Spleen (tissue), 11 donors: ENCODE measurements around the gene LRRTM1. TPM values are rescaled to one million over a fixed set of nuclear protein-coding genes. Genes with fewer than 3 reads are reported as not detected.

ENCODE experiments used
- DNase-seq: peaks from one replicate; pipeline ENCODE4 v3.0.0-alpha.2; 2020
- H3K27ac ChIP-seq, 8 donors: fragments of 200-600 bp; sonication (generic) in 7 of 8; 1 replicate in 4 of 8; 2 replicates in 4 of 8; pipeline versions ENCODE4 v1.5.0 to v1.8.0; 2016 to 2021; ENCODE audit warnings: inconsistent platforms in 4 of 8, mild to moderate bottlenecking in 4 of 8, moderate library complexity in 1 of 8
- H3K27me3 ChIP-seq, 7 donors: fragments of 200-600 bp; sonication (generic) in 6 of 7; replicated peaks in 1 of 7; 1 replicate in 4 of 7; 2 replicates in 3 of 7; pipeline versions ENCODE4 v1.5.0 to v1.8.0; 2016 to 2021; ENCODE audit warnings: inconsistent platforms in 3 of 7, mild to moderate bottlenecking in 1 of 7
- H3K36me3 ChIP-seq, 6 donors: fragments of 200-600 bp; sonication (generic) in 5 of 6; 1 replicate in 4 of 6; 2 replicates in 2 of 6; pipeline versions ENCODE4 v1.5.0 to v1.8.0; 2016 to 2021; ENCODE audit warnings: inconsistent platforms in 2 of 6
- H3K4me1 ChIP-seq, 6 donors: fragments of 200-600 bp; sonication (generic) in 5 of 6; 1 replicate in 3 of 6; 2 replicates in 3 of 6; pipeline versions ENCODE4 v1.5.0 to v1.8.0; 2016 to 2021; ENCODE audit warnings: inconsistent platforms in 3 of 6
- H3K4me3 ChIP-seq, 8 donors: fragments of 200-600 bp; sonication (generic) in 7 of 8; 1 replicate in 4 of 8; 2 replicates in 4 of 8; pipeline versions ENCODE4 v1.5.0 to v1.8.0; 2016 to 2021; ENCODE audit warnings: inconsistent platforms in 4 of 8, mild to moderate bottlenecking in 4 of 8, moderate library complexity in 2 of 8
- H3K9me3 ChIP-seq, 8 donors: fragments of 200-600 bp; sonication (generic) in 7 of 8; 1 replicate in 4 of 8; 2 replicates in 4 of 8; pipeline versions ENCODE4 v1.5.0 to v1.8.0; 2016 to 2021; ENCODE audit warnings: inconsistent platforms in 4 of 8
- CTCF ChIP-seq, 11 experiments: fragments of 200-600 bp in 7 of 11; fragments of 450-650 bp in 4 of 11; sonication (generic) in 4 of 11; IDR thresholded peaks in 8 of 11; conservative IDR thresholded peaks in 3 of 11; 1 replicate in 7 of 11; 2 replicates in 4 of 11; pipeline versions ENCODE4 v1.4.0 to v1.8.0; 2016 to 2021; ENCODE audit warnings: antibody characterized with exemption in 11 of 11, inconsistent platforms in 4 of 11, mild to moderate bottlenecking in 1 of 11
- POLR2A ChIP-seq, 3 donors: fragments of 450-650 bp; IDR thresholded peaks; one replicate each; pipeline ENCODE4 v1.5.1; 2017; ENCODE audit warnings: antibody characterized with exemption in 3 of 3, mild to moderate bottlenecking in 1 of 3
- POLR2AphosphoS5 ChIP-seq, 3 donors: sonication (generic); formaldehyde crosslinking; IDR thresholded peaks; one replicate each; pipeline ENCODE4 v1.5.1; 2017; ENCODE audit warnings: antibody characterized with exemption in 3 of 3
- WGBS, 5 donors: extraction: QIAGEN DNeasy Blood & Tissue Kit in 3 of 5; methylation state at CpG; one replicate each; pipeline versions ENCODE4 v1.1.5 to v1.1.7; 2013 to 2018; 5-methylcytosine and 5-hydroxymethylcytosine counted together
- intact Hi-C: fragments of 100-400 bp; cut with DNase I; formaldehyde crosslinking; loops from one replicate; pipeline ENCODE4 v1.15.0; 2023; ENCODE audit warnings: low total_unique reads
- polyA plus RNA-seq, 3 donors: library from polyadenylated mRNA; stranded (reverse); fragments of 200-250 nt; gene quantifications; one replicate each; pipeline ENCODE4 v1.2.1, GENCODE V29; 2013
- total RNA-seq, 7 donors: library from RNA; depleted of rRNA in 3 of 7; stranded (reverse); fragments of >200 nt in 3 of 7; fragmentation: NEBNext Ultra II Directional in 4 of 7; extraction: Animal tissue kit (Norgen Biotek cat#: 25700) in 4 of 7; gene quantifications; one replicate each; pipeline versions ENCODE4 v1.1.0 to v1.2.1, GENCODE V29; 2016 to 2021
- donor health status: healthy with polysubstance abuse.
- donor health status: DM: no; HTN: no; CAD: no; lungs with moderate emphysema.
- donor health status: DM: no; HTN: no; CAD: no.
- donor health status: Bipolar disorder and iron deficiency.
- donor health status: healthy.
- donor health status: DM: no; HTN: no; CAD: no.
- donor health status: DM: yes; HTN: yes; CAD: no.

The LRRTM1 gene
- total and polyA plus RNA-seq, 10 donors, result 0.10 TPM; not detected in 9

DNA sequence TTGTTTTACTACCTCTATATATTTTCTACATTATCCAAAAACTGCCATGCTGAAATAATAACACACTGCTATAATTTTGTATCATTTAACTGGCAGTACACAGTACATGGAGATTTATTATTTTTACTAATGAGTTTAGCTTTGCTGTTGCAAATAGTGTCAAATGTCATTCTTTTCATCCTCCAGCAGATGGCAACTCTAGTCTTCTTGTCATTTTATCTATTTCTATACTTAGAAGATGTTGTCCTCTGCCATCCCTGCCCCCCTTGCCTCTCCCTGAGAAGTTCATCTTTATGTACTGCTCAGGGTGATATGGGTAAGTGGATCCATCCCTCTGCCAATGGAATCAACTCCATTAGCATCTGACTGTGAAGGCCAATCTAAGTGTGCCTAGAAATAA, 21.7 kb upstream of the LRRTM1 start:
- TF ChIP-seq POLR2AphosphoS5 (IDR thresholded peaks at IDR 0.05), result no peak
- no peak for TF ChIP-seq POLR2A (IDR thresholded peaks at IDR 0.05)
- TF ChIP-seq CTCF (IDR thresholded peaks at IDR 0.05 in 8 of 11, conservative IDR thresholded peaks at IDR 0.05 in 3 of 11), result no peak
- Histone ChIP-seq H3K27ac (no peak overlapping the region), H3K27me3 (peaks cover 0 to 28% (median 8%) of the 10 kb centered on the region in 7 donors), H3K4me1 (no peaks in the 10 kb centered on the region), H3K4me3 (no peak overlapping the region), H3K36me3 (no peaks in the 10 kb centered on the region), H3K9me3 (no peaks in the 10 kb centered on the region)
- intact Hi-C loops, result no loop called here
- DNase-seq, result no peak

DNA sequence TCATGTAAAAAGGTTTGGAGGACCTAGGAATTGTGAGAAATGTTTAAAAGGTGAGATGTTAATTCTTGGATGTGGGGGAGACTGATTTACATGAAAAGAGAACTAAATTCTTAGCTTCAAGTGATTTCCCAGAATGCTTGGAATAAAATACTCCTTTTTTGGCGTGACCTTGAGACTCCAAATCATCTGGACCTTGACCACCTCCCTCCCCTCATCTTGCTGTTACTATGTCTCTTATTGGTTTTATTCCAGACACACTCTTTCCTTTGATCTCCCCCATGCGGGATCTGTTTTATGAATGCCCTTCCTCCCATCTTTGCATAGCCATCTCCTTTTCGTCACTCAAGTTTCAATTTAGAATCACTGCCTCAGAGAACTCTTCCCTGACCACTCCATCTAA, 20.0 kb upstream of the LRRTM1 start:
- TF ChIP-seq CTCF (IDR thresholded peaks at IDR 0.05 in 8 of 11, conservative IDR thresholded peaks at IDR 0.05 in 3 of 11) (no peak), POLR2A (IDR thresholded peaks at IDR 0.05) (no peak), POLR2AphosphoS5 (IDR thresholded peaks at IDR 0.05) (no peak)
- H3K36me3 ChIP-seq, result no peaks in the 10 kb centered on the region

GRCh38 chr2:80323610-80324009, 19.1 kb upstream of the LRRTM1 start:
- H3K4me3 ChIP-seq, result no peak overlapping the region
- no peak overlapping the region for H3K27ac ChIP-seq
- intact Hi-C loops, result no loop called here
- H3K36me3 ChIP-seq, result no peaks in the 10 kb centered on the region
- TF ChIP-seq POLR2AphosphoS5 (IDR thresholded peaks at IDR 0.05), result no peak
- no peak for TF ChIP-seq POLR2A (IDR thresholded peaks at IDR 0.05)
- TF ChIP-seq CTCF (IDR thresholded peaks at IDR 0.05 in 8 of 11, conservative IDR thresholded peaks at IDR 0.05 in 3 of 11), result no peak
- WGBS, 5 donors, result 39 to 63% (median 53%) methylated on average over 1 of the region's 1 CpG
- H3K9me3 ChIP-seq, result no peaks in the 10 kb centered on the region
- no peaks in the 10 kb centered on the region for H3K4me1 ChIP-seq
- DNase-seq, result no peak
- peaks cover 0 to 28% (median 10%) of the 10 kb centered on the region in 7 donors for H3K27me3 ChIP-seq

More for the DNA sequence above, 20.0 kb upstream of the LRRTM1 start:
- 61 to 80% (median 71%) methylated on average over 3 of the region's 3 CpGs for WGBS, 5 donors
- no peak overlapping the region for H3K27ac ChIP-seq
- H3K4me1 ChIP-seq, result no peaks in the 10 kb centered on the region
- intact Hi-C loops, result no loop called here
- H3K4me3 ChIP-seq, result no peak overlapping the region
- DNase-seq, result no peak
- no peaks in the 10 kb centered on the region for H3K9me3 ChIP-seq
- H3K27me3 ChIP-seq, result peaks cover 0 to 28% (median 10%) of the 10 kb centered on the region in 7 donors

DNA sequence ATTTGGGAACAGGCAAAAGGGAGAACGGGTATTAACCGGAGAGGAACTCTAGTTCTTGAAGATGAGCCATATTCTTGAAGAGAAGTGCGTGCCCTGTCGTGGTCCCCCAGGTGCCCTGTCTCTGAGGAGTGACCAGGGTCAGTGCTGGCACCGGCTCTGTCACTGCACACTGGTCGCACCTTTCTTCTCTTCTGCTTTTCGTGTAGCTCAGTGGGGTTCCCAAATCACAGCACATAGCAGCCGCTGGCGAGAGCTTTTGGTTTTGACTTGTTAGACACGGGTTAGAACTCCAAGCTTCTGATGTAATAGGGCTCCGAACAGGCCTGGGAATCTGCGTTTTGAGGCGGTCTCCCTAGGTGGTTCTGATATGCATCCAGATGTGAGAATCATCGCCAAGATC, 18.4 kb upstream of the LRRTM1 start:
- intact Hi-C loops, result no loop called here
- WGBS, 5 donors, result 21 to 39% (median 31%) methylated on average over 14 of the region's 14 CpGs

More for the DNA sequence above, 18.4 kb upstream of the LRRTM1 start:
- Histone ChIP-seq H3K4me3 (no peak overlapping the region), H3K9me3 (no peaks in the 10 kb centered on the region), H3K27ac (no peak overlapping the region), H3K36me3 (no peaks in the 10 kb centered on the region), H3K4me1 (no peaks in the 10 kb centered on the region), H3K27me3 (peaks cover 0 to 28% (median 10%) of the 10 kb centered on the region in 7 donors)
- no peak for DNase-seq
- TF ChIP-seq POLR2AphosphoS5 (IDR thresholded peaks at IDR 0.05) (no peak), CTCF (IDR thresholded peaks at IDR 0.05 in 8 of 11, conservative IDR thresholded peaks at IDR 0.05 in 3 of 11) (no peak), POLR2A (IDR thresholded peaks at IDR 0.05) (no peak)
